PC-9 (cell line): ENCODE measurements around the gene PIEZO2. TPM values are rescaled to one million over a fixed set of nuclear protein-coding genes. Genes with fewer than 3 reads are reported as not detected.

ENCODE experiments used
- BruUV-seq: library from RNA; stranded (reverse); fragments of 400-500 nt; replicated peaks from 2 replicates; lab custom pipeline; 2021; lab: Mats Ljungman, UMichigan
- CTCF ChIA-PET: fragments of 300-600 bp; sonication (Branson Sonifier 250); formaldehyde crosslinking; loops from one replicate; lab custom pipeline; 2022; ENCODE audit warnings: antibody characterized with exemption; lab: Charles Lee
- POLR2A ChIA-PET: fragments of 300-600 bp; sonication (Branson Sonifier 250); formaldehyde crosslinking; loops from one replicate; lab custom pipeline; 2022; ENCODE audit warnings: antibody characterized with exemption; ENCODE audit not compliant: unreplicated experiment; lab: Charles Lee
- DNase-seq, 2 experiments: peaks; one replicate each; pipeline versions ENCODE4 v3.0.0 to v3.0.0-alpha.2; 2015 to 2022; ENCODE audit warnings: mixed read lengths in 1 of 2
- H2AFZ ChIP-seq: fragments of 200-600 bp; sonication (generic); 2 replicates; pipeline ENCODE4 v1.8.1; 2017; ENCODE audit warnings: antibody characterized with exemption
- H3F3A ChIP-seq: fragments of 200-600 bp; sonication (generic); 2 replicates; pipeline ENCODE4 v1.8.1; 2017; ENCODE audit warnings: antibody characterized with exemption, mild to moderate bottlenecking, low read depth; ENCODE audit not compliant: insufficient read depth
- H3K27ac ChIP-seq: fragments of 200-600 bp; sonication (generic); 2 replicates; pipeline ENCODE4 v1.6.1; 2016; ENCODE audit warnings: mixed run types
- H3K27me3 ChIP-seq: fragments of 200-600 bp; sonication (generic); 2 replicates; pipeline ENCODE4 v1.6.1; 2016; ENCODE audit warnings: low read depth, mixed run types; ENCODE audit not compliant: insufficient read depth
- H3K36me3 ChIP-seq: fragments of 200-600 bp; sonication (generic); 2 replicates; pipeline ENCODE4 v1.6.1; 2016; ENCODE audit warnings: low read depth, mixed run types
- H3K4me1 ChIP-seq: fragments of 200-600 bp; sonication (generic); replicated peaks from 2 replicates; pipeline ENCODE4 v1.6.1; 2016; ENCODE audit warnings: mixed run types; ENCODE audit not compliant: insufficient read depth
- H3K4me2 ChIP-seq: fragments of 200-600 bp; sonication (generic); 2 replicates; pipeline ENCODE4 v1.6.1; 2017; ENCODE audit warnings: mixed run types
- H3K4me3 ChIP-seq: fragments of 200-600 bp; sonication (generic); 2 replicates; pipeline ENCODE4 v1.6.1; 2016; ENCODE audit warnings: mixed run types
- H3K79me2 ChIP-seq: fragments of 200-600 bp; sonication (generic); 2 replicates; pipeline ENCODE4 v1.6.1; 2017; ENCODE audit warnings: low read depth, mixed run types
- H3K9me2 ChIP-seq: fragments of 200-600 bp; sonication (generic); 2 replicates; pipeline ENCODE4 v1.8.1; 2017; ENCODE audit warnings: mild to moderate bottlenecking; ENCODE audit not compliant: insufficient read depth
- H3K9me3 ChIP-seq: fragments of 200-600 bp; sonication (generic); 2 replicates; pipeline ENCODE4 v1.8.1; 2016; ENCODE audit warnings: low read depth; ENCODE audit not compliant: insufficient read depth
- H4K20me1 ChIP-seq: fragments of 200-600 bp; sonication (generic); 2 replicates; pipeline ENCODE4 v1.8.1; 2017; ENCODE audit not compliant: insufficient read depth
- EZH2 ChIP-seq: fragments of 200-600 bp; sonication (generic); IDR thresholded peaks from 2 replicates; pipeline ENCODE4 v1.8.0; 2017; ENCODE audit warnings: antibody characterized with exemption, low read depth
- intact Hi-C: fragments of 100-400 bp; cut with micrococcal nuclease; formaldehyde crosslinking; loops from one replicate; pipeline ENCODE4 v1.10.0; 2022; ENCODE audit not compliant: unreplicated experiment
- total RNA-seq: library from RNA; stranded (reverse); gene quantifications from 2 replicates; pipeline ENCODE4 v1.2.3, GENCODE V29; 2021
- TF ChIP-seq, protein P1 (sequence below): fragments of 200-600 bp; sonication (generic); conservative IDR thresholded peaks from 2 replicates; pipeline ENCODE4 v1.6.1; 2017; ENCODE audit warnings: mixed run types, antibody characterized with exemption, mild to moderate bottlenecking, moderate library complexity

Gene PIEZO2
- total RNA-seq, 1 experiment from 2014 or later: not detected

DNA sequence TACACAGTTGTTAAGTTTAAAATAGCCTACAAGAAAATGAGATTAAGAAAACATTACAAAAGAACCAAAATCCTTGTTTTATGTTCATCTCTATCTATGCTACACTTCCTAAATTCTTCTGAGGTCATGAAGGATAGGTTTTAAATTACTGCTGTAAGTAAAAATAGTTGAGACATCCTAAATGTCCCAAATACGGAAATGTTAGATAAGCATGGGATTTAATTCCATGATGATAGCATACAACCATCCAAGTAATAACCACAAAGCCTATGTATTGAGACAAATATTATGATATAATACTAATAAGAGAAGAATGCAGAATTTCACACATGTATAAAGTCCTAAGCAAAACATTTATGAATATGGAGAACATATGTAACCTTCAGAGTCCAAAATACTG lies 34.1 kb downstream of the PIEZO2 start:
- Histone ChIP-seq H3K4me2 (no peak overlapping the region), H3K9me3 (no peaks in the 10 kb centered on the region), H3K27me3 (peaks cover 55% of the 10 kb centered on the region), H4K20me1 (no peaks in the 10 kb centered on the region), H3K27ac (no peak overlapping the region), H3K9me2 (no peaks in the 10 kb centered on the region), H3K4me1 (no peaks in the 10 kb centered on the region), H3K36me3 (no peaks in the 10 kb centered on the region), H3F3A (no peaks in the 10 kb centered on the region), H3K79me2 (no peaks in the 10 kb centered on the region), H2AFZ (no peak overlapping the region), H3K4me3 (no peak overlapping the region)
- ChIA-PET POLR2A (no interaction called here), CTCF (no interaction called here)
- no TSS peak for BruUV-seq
- TF ChIP-seq, protein P1, sequence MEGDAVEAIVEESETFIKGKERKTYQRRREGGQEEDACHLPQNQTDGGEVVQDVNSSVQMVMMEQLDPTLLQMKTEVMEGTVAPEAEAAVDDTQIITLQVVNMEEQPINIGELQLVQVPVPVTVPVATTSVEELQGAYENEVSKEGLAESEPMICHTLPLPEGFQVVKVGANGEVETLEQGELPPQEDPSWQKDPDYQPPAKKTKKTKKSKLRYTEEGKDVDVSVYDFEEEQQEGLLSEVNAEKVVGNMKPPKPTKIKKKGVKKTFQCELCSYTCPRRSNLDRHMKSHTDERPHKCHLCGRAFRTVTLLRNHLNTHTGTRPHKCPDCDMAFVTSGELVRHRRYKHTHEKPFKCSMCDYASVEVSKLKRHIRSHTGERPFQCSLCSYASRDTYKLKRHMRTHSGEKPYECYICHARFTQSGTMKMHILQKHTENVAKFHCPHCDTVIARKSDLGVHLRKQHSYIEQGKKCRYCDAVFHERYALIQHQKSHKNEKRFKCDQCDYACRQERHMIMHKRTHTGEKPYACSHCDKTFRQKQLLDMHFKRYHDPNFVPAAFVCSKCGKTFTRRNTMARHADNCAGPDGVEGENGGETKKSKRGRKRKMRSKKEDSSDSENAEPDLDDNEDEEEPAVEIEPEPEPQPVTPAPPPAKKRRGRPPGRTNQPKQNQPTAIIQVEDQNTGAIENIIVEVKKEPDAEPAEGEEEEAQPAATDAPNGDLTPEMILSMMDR: no peak
- TF ChIP-seq EZH2: no peak
- intact Hi-C loops: no loop called here
- DNase-seq: no peak

DNA sequence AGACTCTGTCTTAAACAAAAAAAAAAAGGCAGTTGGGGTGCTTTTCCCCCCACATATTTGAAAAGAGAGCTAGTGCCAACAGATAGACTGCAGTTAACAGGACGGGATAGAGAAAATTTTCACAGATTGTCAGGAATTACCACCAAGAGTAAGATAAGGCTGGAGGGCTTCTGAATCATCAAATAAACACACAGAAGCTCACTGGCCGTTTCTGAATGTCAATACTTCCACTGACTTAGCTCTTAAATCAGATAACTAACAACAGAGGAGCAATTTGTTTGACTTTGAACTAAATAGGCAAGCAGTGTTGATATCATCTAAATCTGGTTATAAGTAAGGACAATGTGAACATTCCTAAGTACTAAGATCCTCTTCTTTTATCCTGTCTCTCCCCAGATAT lies 34.7 kb downstream of the PIEZO2 start:
- H3K4me1 ChIP-seq: no peaks in the 10 kb centered on the region

DNA sequence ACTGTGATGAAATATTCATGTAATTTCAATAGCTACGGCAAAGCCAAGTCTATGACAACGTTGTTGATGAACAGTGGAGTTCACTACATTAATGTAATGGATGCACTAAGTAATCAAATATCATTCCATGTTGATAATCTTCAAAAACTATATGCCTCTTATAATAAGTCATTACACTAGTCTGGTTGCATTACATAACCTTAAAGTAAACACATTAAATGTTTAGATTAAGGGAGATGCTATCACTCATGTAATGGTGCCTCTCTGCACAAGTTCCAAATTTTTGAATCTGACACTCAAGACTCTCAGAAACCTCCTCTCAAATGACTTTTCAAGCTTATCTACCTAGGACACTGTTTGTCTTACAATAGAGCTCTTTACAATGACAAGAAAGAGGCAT lies 35.4 kb downstream of the PIEZO2 start:
- Histone ChIP-seq H3K4me3 (no peak overlapping the region), H3K4me2 (no peak overlapping the region), H3K4me1 (no peaks in the 10 kb centered on the region), H3K27me3 (peaks cover 69% of the 10 kb centered on the region), H3F3A (no peaks in the 10 kb centered on the region), H3K36me3 (no peaks in the 10 kb centered on the region), H2AFZ (no peak overlapping the region), H3K9me2 (no peaks in the 10 kb centered on the region), H4K20me1 (no peaks in the 10 kb centered on the region), H3K27ac (no peak overlapping the region), H3K79me2 (no peaks in the 10 kb centered on the region), H3K9me3 (no peaks in the 10 kb centered on the region)
- ChIA-PET CTCF (no interaction called here), POLR2A (no interaction called here)
- DNase-seq: no peak
- no peak for TF ChIP-seq EZH2
- TF ChIP-seq, protein P1: no peak
- no TSS peak for BruUV-seq
- intact Hi-C loops: no loop called here

More for the DNA sequence above, 34.7 kb downstream of the PIEZO2 start:
- BruUV-seq: no TSS peak
- no peak overlapping the region for H3K4me3 ChIP-seq
- no peaks in the 10 kb centered on the region for H3K36me3 ChIP-seq
- no peak overlapping the region for H2AFZ ChIP-seq
- no peaks in the 10 kb centered on the region for H3K79me2 ChIP-seq
- no peak overlapping the region for H3K4me2 ChIP-seq
- H3K27me3 ChIP-seq: peaks cover 62% of the 10 kb centered on the region
- intact Hi-C loops: no loop called here
- CTCF ChIA-PET: interaction anchor here (0.6 kb wide), 1 partner anchor 59 kb away, joined by 11 read pairs; no protein-coding TSS in a partner anchor
- no peaks in the 10 kb centered on the region for H3K9me2 ChIP-seq
- H3K27ac ChIP-seq: no peak overlapping the region
- H3F3A ChIP-seq: no peaks in the 10 kb centered on the region
- H3K9me3 ChIP-seq: no peaks in the 10 kb centered on the region
- TF ChIP-seq, protein P1: no peak
- TF ChIP-seq EZH2: no peak
- POLR2A ChIA-PET: no interaction called here
- no peaks in the 10 kb centered on the region for H4K20me1 ChIP-seq
- no peak for DNase-seq
